IPS-11a (cell line): ENCODE data around the gene B3GALT4.
"Not testable (repeated sequence)": the region's sequence is repeated elsewhere in the genome, so short reads cannot be mapped to it uniquely, and the experiment has no call there.

Experiments
- H3K4me3 ChIP-seq: one replicate; pipeline ENCODE4 v1.5.1; 2013; ENCODE audit warnings: low read depth, low read length, control low read depth

Gene B3GALT4

DNA sequence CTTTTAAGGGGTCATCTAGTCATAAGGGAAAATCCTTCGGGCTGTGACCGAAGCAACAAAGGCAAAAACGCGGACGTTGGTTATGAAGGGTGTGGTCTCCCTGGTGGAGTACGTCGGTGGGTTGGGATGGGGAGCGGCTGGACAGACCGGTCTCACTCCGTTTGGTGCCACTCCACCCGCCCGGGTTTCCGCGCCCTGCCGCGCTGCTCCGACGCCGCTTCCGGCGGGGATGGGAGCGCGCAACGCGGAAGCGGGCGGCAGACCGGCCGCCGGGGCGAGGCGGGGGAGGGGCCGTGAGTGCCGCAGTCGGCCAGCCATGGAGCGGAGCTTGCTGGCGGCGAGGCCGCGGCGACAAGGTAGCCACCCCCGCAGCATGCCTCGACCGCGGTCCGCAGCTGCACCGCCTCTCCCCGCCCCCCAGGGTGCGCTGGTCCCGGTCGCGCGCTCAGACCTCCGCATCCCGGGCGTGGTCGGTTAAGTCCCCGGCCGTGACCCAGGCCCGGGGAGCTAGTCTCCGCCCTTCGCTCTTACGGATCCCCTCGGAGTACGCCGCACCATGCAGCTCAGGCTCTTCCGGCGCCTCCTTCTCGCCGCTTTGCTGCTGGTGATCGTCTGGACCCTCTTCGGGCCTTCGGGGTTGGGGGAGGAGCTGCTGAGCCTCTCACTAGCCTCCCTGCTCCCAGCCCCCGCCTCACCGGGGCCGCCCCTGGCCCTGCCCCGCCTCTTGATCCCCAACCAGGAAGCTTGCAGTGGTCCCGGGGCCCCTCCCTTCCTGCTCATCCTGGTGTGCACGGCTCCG is at the start of gene B3GALT4:
TSS of gene B3GALT4 (plus strand) at position 260 of the 799 bp plus-strand sequence. CDS start at position 557, 297 bp downstream.
- H3K4me3 ChIP-seq = peak within 1 kb of the TSS; percentile 69

- no peak overlapping the region for H3K4me3 ChIP-seq
Measured at GRCh38 chr6:33235221-33235634, 41.7 kb upstream of the B3GALT4 start.

DNA sequence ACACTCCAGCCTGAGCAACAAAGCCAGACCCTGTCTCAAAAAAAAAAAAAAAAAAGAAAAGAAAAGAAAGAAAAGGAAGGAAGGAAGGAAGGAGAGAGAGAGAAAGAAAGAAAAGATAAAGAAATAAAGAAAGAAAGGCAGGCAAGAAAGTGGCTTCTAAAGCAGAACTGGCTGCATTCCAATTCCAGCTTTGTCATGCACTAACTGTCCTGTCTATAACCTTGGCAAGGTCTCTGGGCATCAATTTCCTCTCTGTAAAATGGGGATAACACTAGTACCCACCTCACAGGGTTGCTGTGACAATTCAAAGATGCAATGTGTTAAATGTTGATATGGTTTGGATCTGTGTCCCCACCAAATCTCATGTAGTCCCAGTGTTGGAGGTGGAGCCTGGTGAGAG is 40.6 kb upstream of the B3GALT4 start:
- H3K4me3 ChIP-seq = no peak overlapping the region

DNA sequence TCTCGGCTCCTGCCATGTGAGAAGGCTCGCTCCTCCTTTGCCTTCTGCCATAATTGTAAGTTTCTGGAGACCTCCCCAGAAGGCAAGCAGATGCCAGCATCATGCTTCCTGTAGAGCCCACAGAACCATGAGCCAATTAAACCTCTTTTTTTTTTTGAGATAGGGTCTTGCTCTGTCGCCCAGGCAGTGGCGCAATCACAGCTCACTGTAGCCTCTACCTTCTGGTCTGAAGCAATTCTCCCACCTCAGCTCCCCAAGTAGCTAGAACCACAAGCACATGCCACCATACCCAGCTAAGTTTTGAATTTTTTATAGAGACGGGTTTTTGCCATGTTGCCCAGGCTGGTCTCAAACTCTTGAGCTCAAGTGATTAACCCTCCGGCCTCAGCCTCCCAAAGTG is 40.1 kb upstream of the B3GALT4 start:
- H3K4me3 ChIP-seq = no peak overlapping the region

DNA sequence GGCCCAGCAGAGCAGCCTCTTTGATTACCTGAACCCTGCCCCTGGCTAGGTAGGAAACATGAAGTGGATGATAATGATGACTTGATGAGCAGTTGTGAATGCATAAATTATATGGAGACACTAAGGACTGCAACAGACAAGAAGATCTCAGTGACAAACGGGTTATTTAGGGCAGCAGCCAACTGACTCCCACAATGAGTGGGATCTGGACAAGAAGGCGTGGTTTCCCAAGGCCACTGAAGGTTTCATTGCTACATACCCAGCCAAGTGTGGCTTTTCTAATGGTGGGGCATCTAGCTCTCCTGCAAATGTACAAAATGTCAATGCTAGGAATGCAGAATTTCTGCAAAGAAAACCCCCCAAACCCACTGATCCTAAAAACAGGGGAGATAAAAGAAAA is 39.2 kb upstream of the B3GALT4 start:
- H3K4me3 ChIP-seq = no peak overlapping the region

DNA sequence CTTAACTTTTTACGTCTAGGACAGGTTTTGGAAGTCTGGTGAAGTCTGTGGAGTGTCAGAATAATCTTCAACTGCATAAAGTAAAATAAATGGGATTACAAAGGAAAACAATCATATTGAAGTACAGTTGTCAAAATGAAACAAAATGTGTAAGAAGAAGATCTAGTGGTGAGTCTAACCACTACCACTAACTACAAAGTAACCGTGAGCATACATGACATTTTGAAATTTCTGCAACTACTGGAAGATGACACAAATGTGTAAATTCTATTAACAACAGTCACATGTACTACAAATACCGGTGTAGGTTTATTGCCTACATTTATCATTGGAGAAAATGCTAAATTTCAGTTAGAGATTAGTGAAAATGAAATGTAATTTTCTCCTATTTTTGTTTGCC is 35.0 kb upstream of the B3GALT4 start:
- no peak overlapping the region for H3K4me3 ChIP-seq

DNA sequence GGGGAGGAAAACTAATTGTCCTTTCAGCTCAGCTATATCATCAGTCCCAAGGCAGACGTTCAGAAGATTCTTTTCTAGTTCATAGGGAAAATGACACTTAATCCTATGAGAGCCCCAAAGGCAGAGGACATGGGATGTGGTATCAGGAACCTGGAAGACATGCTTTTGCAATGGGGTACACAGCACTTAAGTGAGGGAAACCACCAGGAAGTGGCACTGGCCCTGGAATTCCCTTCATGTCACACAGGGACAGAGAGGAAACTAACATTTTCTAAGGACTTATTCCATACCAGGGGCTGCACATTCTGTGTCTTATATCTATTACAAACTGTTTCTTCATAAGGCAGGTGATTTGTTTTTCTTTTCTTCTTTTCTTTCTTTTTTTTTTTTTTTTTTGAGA is 33.4 kb upstream of the B3GALT4 start:
- H3K4me3 ChIP-seq = no peak overlapping the region

GRCh38 chr6:33247977-33248642 is 28.8 kb upstream of the B3GALT4 start:
- H3K4me3 ChIP-seq = no peak overlapping the region

DNA sequence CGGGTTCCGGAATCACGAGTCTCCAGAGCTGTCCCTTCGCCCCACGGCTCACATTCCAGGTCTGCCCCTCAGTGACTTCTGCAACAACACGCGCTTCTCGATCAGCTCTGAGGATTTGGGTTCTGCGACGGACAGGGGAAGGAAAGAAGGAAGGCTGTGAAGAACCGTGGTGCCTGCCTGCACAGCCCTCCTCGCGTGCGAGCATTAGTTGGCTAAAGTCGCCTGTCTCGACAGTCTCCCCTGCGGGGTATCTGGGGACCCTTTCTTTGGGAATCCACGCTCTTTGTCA is 28.3 kb upstream of the B3GALT4 start:
- peak overlapping the region; percentile 24 for H3K4me3 ChIP-seq

GRCh38 chr6:33248932-33249731 is 27.8 kb upstream of the B3GALT4 start:
- peak overlapping the region; percentile 67 for H3K4me3 ChIP-seq

- H3K4me3 ChIP-seq = peak overlapping the region; percentile 67
Measured at GRCh38 chr6:33249732-33250630, 26.9 kb upstream of the B3GALT4 start.

DNA sequence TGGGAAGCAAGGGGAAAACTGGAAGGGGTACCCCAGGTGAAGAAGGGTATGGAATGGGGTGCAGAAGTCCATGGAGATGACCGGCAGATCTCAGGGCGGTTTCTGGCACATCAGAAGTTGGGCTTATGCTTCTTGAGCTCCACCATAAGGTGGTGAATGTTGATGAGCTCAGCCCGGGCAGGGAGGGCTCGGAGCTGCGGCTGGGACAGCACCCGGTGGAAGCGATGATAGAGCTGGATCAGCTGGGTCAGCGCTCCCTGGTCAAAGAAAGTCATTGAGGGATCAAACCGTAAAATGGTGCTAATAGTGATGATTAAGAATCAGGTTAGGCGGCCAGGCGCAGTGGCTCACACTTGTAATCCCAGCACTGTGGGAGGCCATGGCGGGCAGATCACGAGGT is 26.2 kb upstream of the B3GALT4 start:
- H3K4me3 ChIP-seq = no peak overlapping the region

DNA sequence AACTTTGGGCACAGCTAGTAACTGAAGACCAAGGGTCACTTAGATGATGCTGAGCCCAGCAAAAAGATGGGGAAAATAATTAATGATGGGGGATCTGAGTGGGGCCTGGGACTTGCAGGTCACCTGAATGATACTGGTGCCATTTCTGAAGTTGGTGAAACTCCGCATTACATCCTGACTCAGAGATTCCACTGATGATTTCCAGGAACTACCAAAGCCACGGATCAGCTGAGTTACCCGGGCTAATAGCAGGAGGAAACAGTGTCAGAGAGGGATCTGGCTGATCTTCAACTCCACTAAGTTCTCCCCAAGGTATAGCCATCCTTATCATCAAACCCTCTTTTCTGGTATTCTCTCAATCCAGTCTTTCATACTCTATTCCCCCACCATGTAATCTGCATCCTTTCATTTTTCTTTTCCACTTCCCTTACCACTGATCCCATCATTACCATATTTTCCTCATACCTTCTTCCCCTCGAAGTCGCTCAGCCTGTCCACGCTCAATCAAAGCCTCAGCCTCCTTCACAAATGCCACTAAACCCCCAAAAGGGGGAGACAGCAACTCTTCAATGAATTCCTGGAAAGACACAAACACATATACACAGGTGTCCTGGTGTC is 25.4 kb upstream of the B3GALT4 start:
- H3K4me3 ChIP-seq = no peak overlapping the region

DNA sequence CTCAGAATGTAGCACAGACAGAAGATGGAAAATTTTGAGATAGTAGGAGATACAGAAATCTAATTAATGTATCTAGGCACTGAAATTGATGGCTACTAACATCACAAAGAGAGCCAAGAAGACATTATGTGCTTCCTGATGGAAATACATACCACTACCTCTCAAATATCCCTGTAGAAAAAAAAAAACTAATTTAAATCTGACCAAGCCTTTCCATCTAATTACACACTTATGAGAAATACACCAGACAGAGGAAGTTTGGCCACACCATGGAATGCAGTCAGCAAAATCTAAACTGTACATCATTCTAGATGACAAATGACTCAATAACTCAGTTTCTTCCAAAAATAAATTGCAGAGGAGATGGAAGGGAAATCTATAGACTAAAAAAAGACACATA is 24.2 kb upstream of the B3GALT4 start:
- no peak overlapping the region for H3K4me3 ChIP-seq

- no peak overlapping the region for H3K4me3 ChIP-seq
Measured at GRCh38 chr6:33254591-33254990, 22.3 kb upstream of the B3GALT4 start.

GRCh38 chr6:33259032-33259431 is 17.9 kb upstream of the B3GALT4 start:
- H3K4me3 ChIP-seq = no peak overlapping the region

GRCh38 chr6:33262490-33262889 is 14.4 kb upstream of the B3GALT4 start:
- H3K4me3 ChIP-seq = not testable (repeated sequence)

- no peak overlapping the region for H3K4me3 ChIP-seq
Measured at GRCh38 chr6:33264015-33264414, 12.9 kb upstream of the B3GALT4 start.

GRCh38 chr6:33271117-33271467 is 5.8 kb upstream of the B3GALT4 start:
- peak overlapping the region; percentile 86 for H3K4me3 ChIP-seq

DNA sequence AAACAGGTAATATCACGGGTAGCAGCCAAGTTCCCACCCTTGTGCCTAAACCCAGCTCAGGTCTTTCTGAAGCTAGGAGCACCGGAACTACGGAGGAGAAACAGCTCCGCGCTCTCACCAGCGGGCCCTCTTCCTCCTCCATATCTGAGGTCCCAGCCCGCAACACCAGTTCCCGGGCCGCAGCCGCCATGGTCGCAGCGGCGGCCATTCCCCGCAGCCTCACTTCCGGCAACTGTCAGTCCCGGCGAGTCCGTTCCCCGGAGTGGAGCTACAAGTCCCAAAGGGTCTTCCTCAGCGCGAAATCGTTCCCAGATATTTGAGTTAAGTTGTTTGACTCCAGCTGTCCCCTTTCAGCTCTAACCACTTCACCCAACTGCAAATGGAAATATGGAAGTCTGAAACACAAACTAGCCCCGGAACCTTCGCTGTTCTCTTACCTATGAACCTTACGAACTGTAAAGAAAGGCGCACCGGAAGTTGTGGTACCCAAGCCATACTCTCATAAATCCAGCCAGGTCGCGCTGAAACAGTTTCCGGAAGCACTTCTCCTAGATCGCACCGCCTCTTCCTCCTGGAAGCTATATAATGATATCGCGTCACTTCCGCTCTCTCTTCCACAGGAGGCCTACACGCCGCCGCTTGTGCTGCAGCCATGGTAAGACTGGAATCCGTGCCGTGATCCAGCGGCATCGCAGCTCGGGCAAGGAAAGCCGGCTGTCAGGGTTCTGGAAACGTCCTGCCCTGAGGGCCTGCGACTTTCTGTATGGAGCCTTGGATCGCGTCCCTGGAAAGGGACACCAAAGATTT is 5.3 kb upstream of the B3GALT4 start, which contains the start of the genes RPS18 and VPS52:
TSS of gene RPS18 (plus strand) at position 608 of the 807 bp plus-strand sequence. CDS start at position 653, 45 bp downstream.
TSS of gene VPS52 (minus strand) at position 409 of the 807 bp plus-strand sequence. CDS start at position 208, 201 bp downstream.
- peak within 1 kb of the TSS; percentile 86 for H3K4me3 ChIP-seq
